Stimulated activated CD8-positive, alpha-beta memory T cell treated with anti-CD3 and anti-CD28 coated beads, Interleukin-4, amount 100 ng/mL, for 1 hour (primary cell): ENCODE data around the gene ILK.
A peak's percentile ranks its signal among the peaks of the same experiment; 100 is the strongest.

Source experiments
- DNase-seq, 2 donors: peaks; one replicate each; pipeline ENCODE4 v3.0.0-alpha.2; 2020; ENCODE audit warnings: low read depth in 2 of 2, low spot score in 1 of 2

The ILK gene

DNA sequence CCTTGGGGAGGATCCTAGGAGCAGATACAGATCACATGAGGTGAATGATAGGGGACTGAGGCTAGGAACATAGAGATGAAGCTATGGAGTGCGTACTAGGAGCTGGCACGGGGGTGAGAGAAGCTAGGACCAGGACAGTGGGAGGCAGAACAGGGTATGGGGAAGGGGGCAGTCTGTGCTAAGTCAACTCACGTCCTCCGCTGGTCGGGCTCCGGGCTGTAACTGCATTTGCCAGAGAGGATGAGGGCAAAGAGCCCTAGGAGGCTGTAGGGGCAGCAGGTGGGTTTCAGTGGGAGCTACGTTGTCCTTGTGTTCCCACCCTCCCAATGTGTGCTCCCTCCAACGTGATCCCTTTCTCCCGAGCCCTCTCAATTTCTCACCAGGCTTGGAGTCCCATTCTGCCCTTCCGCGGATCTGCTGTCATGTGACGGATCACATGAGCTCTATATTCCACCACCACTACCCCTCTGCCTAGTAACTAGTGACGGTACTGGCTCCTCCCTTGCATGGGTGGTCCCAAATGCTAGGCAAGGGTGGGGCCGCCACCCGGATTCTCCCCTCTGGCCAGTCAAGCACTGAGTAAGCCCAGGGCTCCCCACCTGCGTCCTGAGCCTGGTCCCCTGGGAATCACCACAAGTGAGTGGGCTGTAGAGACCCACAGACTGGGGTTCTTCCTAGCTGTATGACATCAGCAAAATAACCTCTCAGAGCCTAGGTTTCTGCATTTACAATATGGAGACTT is 15.6 kb downstream of the ILK start, which contains the start of gene TPP1:
Gene TPP1, minus strand, starts transcription at position 419 of the 742 bp plus-strand sequence. Its CDS starts 22 bp downstream, at position 397.
- DNase-seq = peak; percentile 82 to 84

DNA sequence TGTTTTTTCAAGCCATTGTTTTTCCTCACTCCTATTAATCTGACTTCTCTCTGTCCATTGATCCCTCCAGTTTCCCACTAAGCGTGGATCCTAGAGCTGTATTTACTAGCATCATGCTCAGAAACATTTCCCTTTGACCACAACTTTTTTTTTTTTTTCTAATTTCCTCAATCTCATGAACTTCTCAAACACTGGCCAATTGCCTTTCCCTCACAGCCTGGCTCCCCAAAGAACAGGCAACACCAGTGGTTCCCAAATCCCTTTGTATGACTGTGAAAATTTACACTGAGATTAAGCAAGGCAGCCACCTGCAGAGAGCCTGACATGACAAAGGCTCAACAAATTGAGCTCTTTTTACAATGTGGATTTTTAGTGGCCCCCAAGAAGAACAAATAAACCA is 17.1 kb downstream of the ILK start:
- DNase-seq = no peak

DNA sequence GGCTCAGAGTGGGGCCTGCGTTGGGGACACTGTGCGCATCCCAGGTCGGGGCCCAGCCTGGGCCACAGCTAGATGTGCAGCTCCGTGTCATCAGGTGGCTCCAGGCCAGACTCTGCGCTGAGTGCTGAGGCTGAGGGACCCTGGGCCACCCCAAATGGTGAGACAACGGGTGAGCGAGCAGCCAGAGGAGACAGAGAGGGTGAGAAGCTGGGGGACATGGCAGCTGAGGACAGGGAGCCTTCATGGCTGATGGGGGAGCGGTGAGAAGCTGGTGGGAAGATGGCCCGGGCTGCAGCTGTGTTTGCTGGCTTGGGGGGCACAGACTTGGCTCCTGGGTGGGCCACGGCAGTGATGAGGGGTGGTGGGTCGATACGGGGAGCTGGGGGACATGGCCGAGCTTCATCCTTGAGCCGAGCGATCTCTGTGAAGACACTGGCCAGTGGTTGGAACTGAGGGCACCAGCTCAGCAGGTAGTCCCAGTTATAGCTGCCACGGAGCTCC is 18.2 kb downstream of the ILK start:
- no peak for DNase-seq

DNA sequence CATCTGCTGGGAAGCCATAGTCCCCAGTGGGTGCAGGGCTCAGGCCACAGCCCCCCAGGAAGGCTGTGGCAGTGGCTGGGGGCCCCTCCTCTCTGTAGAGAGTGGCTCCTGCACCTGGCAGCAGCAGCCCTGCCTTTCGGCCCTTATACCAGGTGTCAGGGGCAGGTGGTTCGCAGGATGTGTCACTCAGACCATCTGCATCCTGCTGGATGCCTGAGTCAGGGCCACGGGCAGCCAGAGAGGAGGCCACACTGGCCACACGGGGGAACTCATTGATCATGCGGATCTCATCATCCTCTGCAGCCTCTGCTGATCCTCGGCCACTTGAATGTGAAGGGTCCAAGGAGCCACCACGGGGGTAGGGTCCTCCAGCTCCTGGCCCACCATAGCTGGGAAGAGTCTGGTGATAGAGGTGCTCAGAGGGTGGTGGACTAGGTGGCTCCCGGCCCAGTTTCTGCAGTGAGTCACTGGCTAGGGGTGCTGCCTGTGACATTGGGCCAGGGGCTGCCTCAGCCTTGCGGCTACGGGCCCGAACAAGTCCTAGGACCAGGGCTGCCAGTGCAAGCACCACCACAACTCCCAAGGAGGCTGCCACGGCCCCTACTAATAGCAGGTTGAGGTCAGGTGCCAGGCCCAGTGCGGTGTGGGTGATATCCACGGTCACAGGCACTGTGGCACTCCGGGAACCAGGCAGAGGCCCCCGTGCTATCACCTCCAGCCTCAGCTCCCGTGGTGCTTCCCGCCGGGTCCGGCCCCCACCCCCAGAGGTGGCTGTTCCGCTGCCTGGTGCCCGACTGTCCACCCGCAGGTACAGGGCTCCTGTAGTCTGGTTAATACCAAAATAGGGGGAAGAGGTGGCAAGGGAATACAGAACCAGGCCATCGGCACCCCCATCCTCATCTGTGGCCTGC is 18.9 kb downstream of the ILK start:
- DNase-seq = no peak

DNA sequence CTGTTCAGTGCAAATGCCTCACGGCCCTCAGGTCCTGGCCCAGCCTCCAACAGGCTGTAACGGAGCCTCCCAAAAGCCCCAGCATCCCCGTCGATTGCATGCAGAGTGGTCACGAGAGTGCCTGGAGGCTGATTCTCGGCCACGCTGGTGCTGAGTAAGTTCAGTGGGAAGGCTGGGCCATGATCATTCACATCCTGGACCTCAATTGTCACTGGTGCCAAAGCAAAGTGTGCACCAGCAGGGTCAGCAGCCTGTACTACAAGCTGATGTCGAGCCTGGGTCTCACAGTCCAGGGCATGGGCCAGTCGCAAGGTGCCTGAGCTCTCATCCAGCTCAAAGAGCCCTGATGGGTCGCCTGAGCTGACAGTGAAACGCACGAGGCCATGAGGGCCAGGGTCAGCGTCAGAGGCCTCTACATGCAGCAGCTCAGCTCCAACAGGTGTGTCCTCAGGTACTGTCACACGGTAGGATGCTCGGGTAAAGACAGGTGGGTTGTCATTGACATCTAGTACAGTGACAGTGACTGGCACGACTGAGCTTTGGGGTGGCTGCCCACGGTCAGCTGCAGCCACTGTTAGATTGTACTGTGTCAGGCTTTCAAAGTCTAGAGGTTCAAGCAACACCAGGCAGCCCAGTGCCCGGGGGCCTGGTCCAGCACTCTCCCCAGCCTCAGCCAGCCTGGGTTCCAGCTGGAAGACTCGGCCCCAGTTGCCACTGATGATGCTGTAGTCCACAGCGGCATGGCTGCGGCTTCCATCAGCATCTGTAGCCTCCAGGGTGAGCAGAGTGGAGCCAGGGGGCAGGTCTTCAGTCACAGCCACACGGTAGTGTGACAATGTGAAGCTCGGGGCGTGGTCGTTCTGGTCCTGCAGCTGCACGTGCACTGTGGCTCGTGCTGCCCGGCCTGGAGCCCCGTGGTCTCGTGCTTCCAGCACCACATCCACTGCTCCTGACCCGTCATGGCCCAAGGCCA is 20.1 kb downstream of the ILK start:
- DNase-seq = no peak

DNA sequence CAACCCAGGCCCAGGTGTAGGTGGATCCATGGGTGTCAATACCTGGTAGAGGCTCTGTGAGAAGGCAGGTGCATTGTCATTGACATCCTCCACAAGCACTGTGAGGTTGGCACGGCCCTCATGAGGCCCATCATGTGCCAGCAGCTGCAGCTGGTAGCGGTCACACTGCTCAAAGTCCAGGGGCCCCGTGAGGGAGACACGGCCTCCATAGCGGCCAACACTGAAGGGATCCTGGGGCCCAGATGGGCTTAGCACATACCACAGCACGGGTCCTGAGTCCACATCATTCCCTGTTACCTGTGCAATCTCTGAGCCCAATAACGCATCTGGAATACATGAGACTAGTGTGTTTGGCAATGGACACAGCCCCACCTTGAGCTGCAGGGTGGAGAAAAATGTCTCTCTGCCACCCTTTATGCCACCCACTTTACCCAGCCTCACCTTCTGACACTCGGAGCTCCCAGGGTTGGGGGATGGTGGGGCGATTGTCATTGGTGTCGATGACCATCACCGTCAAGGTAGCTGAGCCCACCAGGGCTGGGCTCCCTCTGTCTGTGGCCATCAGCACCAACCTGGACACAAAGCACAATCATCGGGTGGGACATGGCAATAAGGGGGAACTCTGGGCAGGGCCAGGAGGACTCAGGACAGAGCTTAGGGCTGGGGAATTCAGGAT is 21.7 kb downstream of the ILK start:
- DNase-seq = no peak

DNA sequence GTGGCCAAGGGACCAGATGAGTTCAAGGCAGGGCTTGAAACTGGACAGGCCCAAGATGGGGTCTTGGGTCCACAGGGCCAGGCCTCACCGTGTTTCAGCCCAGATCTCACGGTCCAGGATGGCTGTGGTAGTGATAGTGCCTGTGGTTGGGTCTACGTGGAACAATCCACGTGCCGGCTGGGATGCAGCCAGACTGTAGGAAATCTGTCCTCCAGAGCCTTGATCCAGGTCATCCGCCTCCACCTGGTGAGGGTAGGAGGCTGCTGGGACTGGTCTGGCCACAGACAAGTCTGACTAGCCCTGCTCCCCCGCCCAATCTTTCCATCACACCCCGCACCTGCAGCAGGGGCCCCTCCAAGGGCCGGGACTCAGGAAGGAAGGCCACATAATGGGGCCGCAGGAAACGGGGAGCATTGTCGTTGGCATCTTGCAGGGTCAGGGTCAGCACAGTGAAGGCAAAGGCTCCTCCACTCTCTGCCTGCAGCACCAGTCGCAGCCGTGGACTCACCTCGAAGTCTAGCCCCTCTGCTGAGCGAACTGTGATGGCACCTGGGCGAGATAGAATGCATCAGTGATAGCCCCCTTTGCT is 22.4 kb downstream of the ILK start:
- no peak for DNase-seq

DNA sequence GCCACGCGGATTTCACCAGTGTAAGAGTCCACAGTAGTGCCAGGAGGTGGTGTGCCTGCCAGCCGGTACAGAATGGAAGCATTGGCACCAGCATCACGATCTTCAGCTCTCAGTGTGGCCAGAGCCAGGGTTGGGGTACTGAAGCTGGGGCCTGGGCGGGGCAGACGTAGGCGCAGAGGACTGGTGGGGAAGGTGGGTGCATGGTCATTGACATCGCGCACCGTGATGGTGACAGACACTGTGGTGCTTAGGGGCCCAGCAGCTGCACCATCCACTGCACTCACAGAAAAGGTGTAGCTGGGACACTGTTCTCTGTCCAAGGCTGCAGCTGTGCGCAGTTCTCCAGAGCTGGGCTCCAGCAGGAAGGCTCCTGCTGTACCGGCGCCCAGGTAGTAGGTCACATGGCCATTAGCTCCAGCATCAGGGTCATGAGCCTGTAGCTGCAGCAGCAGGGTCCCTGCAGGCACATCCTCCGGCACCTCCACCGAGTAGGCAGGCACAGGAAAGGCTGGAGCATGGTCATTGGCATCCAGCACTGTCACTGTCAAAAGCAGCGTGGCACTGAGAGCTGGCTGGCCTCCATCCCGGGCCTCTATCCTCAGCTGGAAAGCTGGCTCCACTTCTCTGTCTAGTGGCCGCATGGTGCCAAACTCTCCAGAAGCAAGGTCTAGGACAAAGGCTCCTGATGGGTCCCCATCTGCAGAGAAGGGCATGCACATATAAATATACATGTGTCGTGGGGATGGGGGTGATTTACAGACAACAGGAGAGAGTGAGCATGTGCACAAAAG is 23.6 kb downstream of the ILK start:
- no peak for DNase-seq

DNA sequence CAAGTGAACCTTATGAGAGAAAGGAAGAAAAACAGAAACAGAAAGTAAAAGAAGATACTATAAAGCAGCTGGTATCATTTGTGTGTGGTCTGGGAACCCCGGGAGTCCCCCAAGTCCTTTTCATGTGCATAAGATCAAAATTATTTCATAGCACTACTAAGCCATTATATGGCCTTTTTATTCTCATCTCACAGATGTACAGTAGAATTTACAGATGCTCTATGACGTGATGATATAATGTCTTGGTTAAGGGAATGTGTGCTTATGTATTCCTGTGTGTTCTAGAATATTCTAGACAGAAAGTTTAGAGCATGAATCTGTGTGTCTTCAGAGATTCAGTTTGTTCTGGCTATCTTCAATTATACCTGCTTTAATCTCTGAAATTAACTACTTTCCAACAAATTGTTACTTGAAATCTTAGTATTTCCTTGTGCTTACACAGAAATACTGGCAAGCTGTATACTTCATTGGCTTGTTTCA is 24.2 kb downstream of the ILK start:
- no peak for DNase-seq

DNA sequence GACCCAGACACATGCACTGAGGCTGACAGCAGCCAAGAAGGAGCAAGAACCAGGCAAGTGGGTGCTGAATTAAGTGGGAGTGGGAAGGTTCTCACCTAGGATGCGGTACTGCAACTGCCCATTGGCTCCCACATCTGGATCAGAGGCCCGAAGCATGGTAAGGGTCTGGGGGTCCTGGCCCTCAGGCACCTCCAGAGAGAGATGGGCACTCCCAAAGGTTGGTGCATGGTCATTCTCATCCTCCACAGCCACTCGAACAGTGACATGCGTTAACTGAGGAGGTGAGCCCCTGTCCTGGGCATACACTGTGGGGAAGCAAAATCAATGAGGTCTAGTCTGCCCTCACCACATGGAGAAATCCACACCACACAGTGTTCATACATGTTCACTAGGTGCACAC is 25.0 kb downstream of the ILK start:
- no peak for DNase-seq

DNA sequence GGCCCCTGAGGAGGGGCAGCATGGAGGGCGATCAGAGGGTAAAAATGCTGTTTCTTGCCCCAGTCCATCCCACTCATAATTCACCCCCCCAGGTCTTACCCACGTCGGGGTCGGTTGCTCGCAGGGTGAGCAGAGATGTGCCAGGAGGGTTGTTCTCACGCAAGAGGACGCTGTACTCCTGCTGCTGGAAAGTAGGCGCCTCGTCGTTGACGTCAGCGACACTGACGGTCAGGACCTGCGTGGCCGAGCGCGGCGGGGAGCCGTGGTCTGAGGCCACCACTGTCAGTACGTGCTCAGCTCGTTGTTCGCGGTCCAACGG is 26.0 kb downstream of the ILK start:
- no peak for DNase-seq

DNA sequence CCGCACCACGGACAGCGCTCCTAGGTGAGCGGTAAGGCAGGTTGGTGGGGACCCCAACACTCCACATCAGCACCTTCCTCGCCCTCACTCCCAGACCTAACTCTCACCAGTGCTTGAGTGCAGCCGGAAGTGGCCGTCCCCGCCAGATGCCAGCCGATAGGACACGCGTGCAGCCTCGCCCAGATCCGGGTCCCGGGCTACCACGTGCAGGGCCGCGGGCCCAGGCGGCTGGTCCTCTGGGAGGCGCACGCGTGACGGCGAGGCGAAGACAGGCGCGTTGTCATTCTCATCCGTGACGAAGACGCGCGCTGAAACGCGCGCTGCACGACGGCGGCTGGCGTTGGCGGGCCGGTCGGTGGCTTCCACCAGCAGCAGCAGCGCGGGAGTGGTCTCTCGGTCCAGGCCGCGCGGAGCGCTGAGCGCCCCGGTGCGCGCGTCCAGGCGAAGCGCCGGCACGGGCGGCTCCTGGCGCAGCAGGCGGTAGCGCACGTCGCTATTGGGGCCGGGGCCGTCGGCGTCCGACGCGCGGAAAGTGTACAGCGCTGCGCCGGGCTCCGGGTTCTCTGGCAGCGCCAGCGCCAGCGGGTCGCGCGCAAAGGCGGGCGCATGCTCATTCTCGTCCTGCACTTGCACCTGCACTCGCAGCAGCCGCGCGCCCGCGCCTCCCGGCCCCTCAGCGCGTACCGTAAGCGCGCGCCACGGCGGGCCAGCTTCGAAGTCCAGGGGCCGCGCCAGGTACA is 26.5 kb downstream of the ILK start:
- no peak for DNase-seq

DNA sequence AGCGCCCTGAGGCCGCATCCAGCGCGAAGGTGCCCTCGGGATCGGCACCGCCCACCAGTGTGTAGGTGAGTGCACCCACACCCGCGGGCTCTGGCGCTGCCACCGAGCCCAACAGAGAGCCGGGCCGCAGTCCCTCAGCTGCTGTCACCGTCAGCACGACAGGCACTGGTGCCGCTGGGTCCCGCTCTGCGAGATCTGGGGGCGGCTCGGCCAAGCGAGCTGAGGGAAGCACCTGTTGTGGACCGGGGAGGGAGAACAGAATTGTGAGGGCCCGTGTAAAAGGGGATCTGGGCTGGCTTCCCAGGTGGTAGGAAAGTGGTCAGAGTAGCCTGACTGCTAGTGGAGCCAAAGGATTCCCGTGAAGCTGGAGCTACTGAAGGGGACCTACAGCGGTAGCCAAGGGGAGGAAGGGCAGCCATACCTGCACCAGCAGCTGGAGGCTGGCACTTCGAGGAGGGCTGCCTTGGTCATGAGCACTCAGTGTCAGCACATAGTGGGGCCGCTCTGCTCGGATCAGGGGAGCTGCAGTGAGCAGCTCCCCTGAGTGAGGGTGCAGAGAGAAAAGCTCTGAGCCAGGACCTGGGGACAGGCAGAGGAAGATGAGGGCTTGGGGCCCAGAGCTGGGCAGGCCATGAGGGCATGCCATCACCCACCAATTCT is 27.2 kb downstream of the ILK start:
- no peak for DNase-seq

DNA sequence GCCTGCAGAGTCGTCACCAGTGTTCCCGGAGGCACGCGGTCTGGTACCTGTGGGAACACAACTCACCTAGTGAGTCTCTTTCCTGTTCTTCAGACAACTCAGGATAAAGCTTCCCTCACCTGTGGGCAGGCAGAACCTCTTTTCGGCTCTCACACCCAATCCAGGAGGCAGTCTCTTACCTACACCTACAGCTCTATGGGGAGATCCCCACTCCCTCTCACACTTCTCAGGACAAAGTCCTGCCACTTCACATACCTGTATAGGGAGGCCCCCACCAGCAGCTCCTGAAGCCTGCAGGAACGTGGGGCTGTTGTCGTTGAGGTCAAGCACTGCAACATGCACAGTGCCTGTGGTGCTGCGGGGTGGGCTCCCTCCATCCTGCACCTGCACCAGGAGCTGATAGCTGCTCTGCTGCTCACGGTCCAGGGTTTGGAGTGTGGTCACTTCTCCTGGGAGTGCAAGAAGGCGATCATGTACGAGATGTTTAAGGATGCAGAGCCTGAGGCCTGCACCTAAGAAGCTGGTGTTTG is 27.9 kb downstream of the ILK start:
- DNase-seq = no peak

DNA sequence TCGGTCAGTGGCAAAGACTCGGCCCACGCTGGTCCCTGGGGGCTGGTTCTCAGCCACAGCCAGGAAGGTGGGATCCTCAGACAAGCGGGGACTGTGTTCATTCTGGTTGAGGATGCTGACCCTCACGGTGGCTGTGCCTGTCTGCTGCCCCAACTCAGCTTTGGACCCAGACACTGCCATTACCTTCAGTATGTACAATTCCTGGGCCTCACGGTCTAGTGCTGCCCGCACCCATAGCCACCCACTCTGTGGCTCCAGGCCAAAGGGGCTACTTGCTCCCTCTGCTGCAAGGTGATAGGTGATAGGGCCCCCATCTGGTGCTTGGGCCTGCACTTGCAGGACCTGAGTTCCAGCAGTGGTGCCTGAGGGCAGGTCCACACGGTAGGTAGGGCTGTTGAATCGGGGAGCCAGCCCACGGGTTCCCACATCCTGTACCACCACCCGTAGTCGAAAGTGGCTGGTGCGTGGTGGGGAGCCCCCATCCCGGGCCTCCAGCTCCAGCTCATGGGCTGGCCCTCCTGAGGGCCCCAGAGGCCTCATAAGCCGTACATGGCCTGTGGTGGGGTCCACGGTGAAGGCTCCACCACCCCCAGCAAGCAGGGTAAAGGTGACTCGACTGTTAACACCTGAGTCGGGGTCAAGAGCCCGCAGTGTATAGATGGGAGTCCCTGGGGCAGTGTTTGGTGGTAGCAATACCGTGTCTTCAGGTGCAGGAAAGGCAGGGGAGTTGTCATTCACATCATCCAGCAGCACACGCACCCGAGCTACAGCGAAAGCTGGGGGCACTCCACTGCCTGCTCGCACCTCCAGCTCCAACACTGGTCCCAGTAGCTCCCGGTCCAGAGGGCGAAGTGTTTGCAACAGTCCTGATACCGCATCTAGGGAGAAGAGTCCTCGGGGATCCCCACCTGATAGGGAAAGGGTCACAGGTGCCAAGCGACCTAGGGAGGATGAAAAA is 28.8 kb downstream of the ILK start:
- no peak for DNase-seq
